BLaER1 treated with 17β-estradiol and CSF1 and Interleukin-3, amounts not matched to agents 10 nM and 100 nM (cell line): Measurements from ENCODE around the gene EWSR1.

ENCODE experiments used
- H3K27ac ChIP-seq, 11 experiments: shearing (Covaris generic); formaldehyde crosslinking; 2 replicates each; pipeline ENCODE4 v1.8.1; 2022
- H3K27me3 ChIP-seq, 11 experiments: shearing (Covaris generic); formaldehyde crosslinking; 2 replicates each; pipeline ENCODE4 v1.8.1; 2022
- H3K36me3 ChIP-seq, 11 experiments: shearing (Covaris generic); formaldehyde crosslinking; 2 replicates each; pipeline ENCODE4 v1.8.1; 2022
- H3K4me1 ChIP-seq, 10 experiments: shearing (Covaris generic); formaldehyde crosslinking; 2 replicates each; pipeline ENCODE4 v1.8.1; 2022
- H3K4me2 ChIP-seq, 11 experiments: shearing (Covaris generic); formaldehyde crosslinking; 2 replicates each; pipeline ENCODE4 v1.8.1; 2022
- H3K4me3 ChIP-seq, 10 experiments: shearing (Covaris generic); formaldehyde crosslinking; 2 replicates each; pipeline ENCODE4 v1.8.1; 2022
- H3K9ac ChIP-seq, 11 experiments: shearing (Covaris generic); formaldehyde crosslinking; 2 replicates each; pipeline ENCODE4 v1.8.1; 2022
- H3K9me3 ChIP-seq, 11 experiments: shearing (Covaris generic); formaldehyde crosslinking; replicated peaks in 1 of 11; 2 replicates each; pipeline ENCODE4 v1.8.1; 2022
- H4K20me1 ChIP-seq, 11 experiments: shearing (Covaris generic); formaldehyde crosslinking; 2 replicates each; pipeline ENCODE4 v1.8.1; 2022
- Cebpa-rat ChIP-seq, 11 experiments: shearing (Covaris generic); IDR thresholded peaks; 2 replicates each; pipeline ENCODE4 v1.8.1; 2022

The EWSR1 gene

DNA sequence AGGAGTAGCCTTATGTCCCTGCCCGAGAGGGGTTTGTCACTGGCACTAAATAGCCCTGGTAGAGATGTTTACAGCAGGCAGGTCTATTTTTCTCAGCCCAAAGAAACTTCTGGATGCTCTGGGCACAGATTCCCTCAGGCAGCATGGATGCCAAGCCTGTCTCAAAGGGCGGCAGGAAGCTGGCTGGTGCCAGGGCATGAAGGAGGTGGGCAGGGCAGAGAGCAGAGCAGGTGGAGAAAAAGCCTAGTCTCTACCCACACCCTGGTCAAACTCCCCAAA, 34.3 kb downstream of the EWSR1 start:
- H4K20me1 ChIP-seq, result peaks cover 35 to 63% (median 61%) of the 10 kb centered on the region in 11 experiments
- H3K4me2 ChIP-seq, result peak overlapping the region; percentile 59 to 99 (median 77); a peak in 21 of 22 replicates
- H3K27me3 ChIP-seq, result peaks cover 0 to 27% (median 23%) of the 10 kb centered on the region in 11 experiments; a peak in 18 of 22 replicates
- peaks cover 38 to 44% (median 40%) of the 10 kb centered on the region in 11 experiments for H3K36me3 ChIP-seq
- TF ChIP-seq Cebpa-rat (IDR thresholded peaks at IDR 0.05), result no peak
- peak overlapping the region in 5 of 11 experiments; percentile 15 to 50 (median 31); a peak in 5 of 22 replicates for H3K9ac ChIP-seq
- no peaks in the 10 kb centered on the region for H3K9me3 ChIP-seq
- peaks cover 44 to 61% (median 49%) of the 10 kb centered on the region in 10 experiments for H3K4me1 ChIP-seq
- no peak overlapping the region for H3K4me3 ChIP-seq
- peak overlapping the region in 6 of 11 experiments; percentile 32 to 63 (median 53); a peak in 10 of 22 replicates for H3K27ac ChIP-seq

DNA sequence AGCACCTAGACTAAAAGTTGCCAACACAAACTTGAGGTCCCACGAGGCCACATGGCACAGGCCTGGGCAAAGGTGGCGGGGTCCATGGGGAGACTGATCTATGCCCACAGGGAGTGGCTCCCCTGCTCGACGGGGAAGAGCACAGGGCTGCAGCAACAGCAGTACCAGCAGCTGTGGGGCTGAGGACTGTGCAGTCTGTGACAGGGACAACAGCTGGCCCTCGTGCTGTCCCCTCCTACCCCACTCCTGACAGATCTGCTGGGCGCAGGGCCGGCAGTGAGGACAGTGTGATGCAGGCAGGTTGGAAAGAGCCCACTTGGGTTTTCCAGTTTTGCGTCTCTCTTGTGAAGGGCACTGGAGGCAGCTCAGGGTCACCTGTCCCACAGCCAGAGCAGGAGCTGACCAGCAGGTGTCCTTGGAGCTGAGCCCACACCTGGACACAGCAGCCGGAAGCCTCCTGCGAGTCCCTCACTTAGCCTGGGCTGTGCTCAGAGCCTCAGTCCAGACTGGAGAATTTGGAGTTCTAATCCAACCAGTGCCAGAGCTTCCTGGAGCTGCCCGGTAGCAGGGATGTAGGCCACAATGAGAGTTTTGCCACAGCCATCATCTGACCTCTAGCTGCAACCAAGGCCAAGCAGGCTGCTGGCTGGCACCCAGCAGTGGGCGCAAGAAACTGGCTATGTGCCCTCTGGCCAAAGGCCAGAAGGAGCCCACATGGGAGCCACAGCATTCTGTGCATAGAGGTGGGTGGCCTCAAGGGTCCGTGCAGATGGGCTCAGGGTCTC, 34.8 kb downstream of the EWSR1 start:
- H3K9me3 ChIP-seq, result no peaks in the 10 kb centered on the region
- H3K4me3 ChIP-seq, result no peak overlapping the region
- H3K4me1 ChIP-seq, result peaks cover 47 to 66% (median 51%) of the 10 kb centered on the region in 10 experiments
- peaks cover 0 to 32% (median 29%) of the 10 kb centered on the region in 11 experiments; a peak in 18 of 22 replicates for H3K27me3 ChIP-seq
- TF ChIP-seq Cebpa-rat (IDR thresholded peaks at IDR 0.05), result no peak
- peak overlapping the region in 10 of 11 experiments; percentile 29 to 63 (median 49); a peak in 20 of 22 replicates for H3K27ac ChIP-seq
- peak overlapping the region; percentile 59 to 99 (median 77) for H3K4me2 ChIP-seq
- H3K9ac ChIP-seq, result peak overlapping the region in 9 of 11 experiments; percentile 8 to 50 (median 31); a peak in 15 of 22 replicates
- peaks cover 30 to 63% (median 57%) of the 10 kb centered on the region in 11 experiments for H4K20me1 ChIP-seq
- peaks cover 33 to 39% (median 35%) of the 10 kb centered on the region in 11 experiments for H3K36me3 ChIP-seq

DNA sequence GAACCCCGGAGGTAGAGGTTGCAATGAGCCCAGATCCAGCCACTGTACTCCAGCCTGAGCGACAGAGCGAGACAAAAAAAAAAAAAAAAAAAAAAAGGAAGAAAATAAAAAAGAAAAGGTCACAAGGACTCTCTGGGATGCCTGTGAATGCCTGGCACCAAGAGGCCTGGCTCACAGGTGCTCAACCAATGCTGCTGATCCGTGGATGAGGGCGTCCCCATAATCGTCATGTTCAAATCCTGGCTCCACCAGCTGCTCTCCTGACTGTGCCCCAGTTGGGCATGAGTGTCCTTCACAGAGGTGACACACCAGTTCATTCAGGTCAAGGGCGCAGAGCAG, 37.7 kb downstream of the EWSR1 start:
- Histone ChIP-seq H3K9me3 (no peaks in the 10 kb centered on the region), H3K4me1 (peaks cover 70 to 95% (median 79%) of the 10 kb centered on the region in 10 experiments), H3K9ac (peak overlapping the region in 8 of 11 experiments; percentile 63 to 96 (median 78); a peak in 10 of 22 replicates), H3K36me3 (peaks cover 3 to 10% (median 6%) of the 10 kb centered on the region in 11 experiments), H3K4me3 (peak overlapping the region in 9 of 10 experiments; percentile 60 to 82 (median 64); a peak in 10 of 20 replicates), H4K20me1 (peaks cover 9 to 59% (median 47%) of the 10 kb centered on the region in 11 experiments; a peak in 21 of 22 replicates), H3K4me2 (peak overlapping the region; percentile 89 to 99 (median 99)), H3K27me3 (peaks cover 0 to 49% (median 44%) of the 10 kb centered on the region in 11 experiments; a peak in 18 of 22 replicates), H3K27ac (peak overlapping the region in 3 of 11 experiments; percentile 51 to 82 (median 80); a peak in 5 of 22 replicates)
- no peak for TF ChIP-seq Cebpa-rat (IDR thresholded peaks at IDR 0.05)

DNA sequence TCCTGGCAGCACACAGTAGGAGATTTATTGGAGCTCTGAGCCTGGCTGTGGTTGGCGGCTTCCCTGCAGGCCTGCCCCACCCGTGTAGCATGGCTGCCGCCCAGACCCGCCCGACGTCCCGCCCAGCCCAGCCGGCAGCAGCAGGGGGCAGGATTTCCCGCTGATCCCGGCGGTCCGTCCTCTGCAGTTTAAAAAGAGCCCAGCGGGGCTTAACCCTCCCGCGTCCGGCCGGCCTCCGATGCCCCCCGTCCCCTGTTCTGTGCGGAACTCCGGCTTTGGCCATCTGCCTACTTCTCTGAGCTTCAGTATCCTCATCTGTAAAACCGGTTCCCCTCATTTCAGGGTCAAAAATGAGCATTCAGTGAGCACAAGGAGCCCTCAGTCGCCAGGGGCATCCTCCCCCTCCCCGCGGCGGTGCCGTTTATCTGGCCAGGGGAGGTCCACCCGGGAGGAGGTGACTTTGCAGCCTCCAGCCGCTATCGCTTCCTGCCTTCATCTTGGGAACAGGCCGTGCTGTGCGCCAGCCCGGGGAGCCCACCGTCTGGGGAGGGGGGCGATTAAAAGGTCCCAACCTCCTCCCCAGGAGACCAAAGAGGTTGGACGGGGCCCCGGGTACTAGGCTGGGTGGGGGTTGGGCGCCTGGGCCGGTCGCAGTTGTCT, 38.2 kb downstream of the EWSR1 start, which contains the start of gene GAS2L1:
Gene GAS2L1 (plus strand): TSS at position 476 of the 660 bp plus-strand sequence. CDS start 1,456 bp downstream, outside the sequence.
- Histone ChIP-seq H3K36me3 (peaks cover 0 to 5% (median under 1%) of the 10 kb centered on the region in 11 experiments; a peak in 9 of 22 replicates), H3K4me2 (peak within 1 kb of the TSS; percentile 89 to 99 (median 99)), H3K9ac (peak within 1 kb of the TSS; percentile 62 to 96 (median 77)), H3K27ac (peak within 1 kb of the TSS; percentile 39 to 96 (median 60); a peak in 21 of 22 replicates), H3K4me3 (peak within 1 kb of the TSS; percentile 60 to 82 (median 65)), H4K20me1 (peaks cover 5 to 58% (median 42%) of the 10 kb centered on the region in 11 experiments; a peak in 21 of 22 replicates), H3K27me3 (peaks cover 0 to 49% (median 44%) of the 10 kb centered on the region in 11 experiments; a peak in 18 of 22 replicates), H3K4me1 (peaks cover 75 to 95% (median 83%) of the 10 kb centered on the region in 10 experiments), H3K9me3 (no peaks in the 10 kb centered on the region)
- TF ChIP-seq Cebpa-rat (IDR thresholded peaks at IDR 0.05), result no peak

DNA sequence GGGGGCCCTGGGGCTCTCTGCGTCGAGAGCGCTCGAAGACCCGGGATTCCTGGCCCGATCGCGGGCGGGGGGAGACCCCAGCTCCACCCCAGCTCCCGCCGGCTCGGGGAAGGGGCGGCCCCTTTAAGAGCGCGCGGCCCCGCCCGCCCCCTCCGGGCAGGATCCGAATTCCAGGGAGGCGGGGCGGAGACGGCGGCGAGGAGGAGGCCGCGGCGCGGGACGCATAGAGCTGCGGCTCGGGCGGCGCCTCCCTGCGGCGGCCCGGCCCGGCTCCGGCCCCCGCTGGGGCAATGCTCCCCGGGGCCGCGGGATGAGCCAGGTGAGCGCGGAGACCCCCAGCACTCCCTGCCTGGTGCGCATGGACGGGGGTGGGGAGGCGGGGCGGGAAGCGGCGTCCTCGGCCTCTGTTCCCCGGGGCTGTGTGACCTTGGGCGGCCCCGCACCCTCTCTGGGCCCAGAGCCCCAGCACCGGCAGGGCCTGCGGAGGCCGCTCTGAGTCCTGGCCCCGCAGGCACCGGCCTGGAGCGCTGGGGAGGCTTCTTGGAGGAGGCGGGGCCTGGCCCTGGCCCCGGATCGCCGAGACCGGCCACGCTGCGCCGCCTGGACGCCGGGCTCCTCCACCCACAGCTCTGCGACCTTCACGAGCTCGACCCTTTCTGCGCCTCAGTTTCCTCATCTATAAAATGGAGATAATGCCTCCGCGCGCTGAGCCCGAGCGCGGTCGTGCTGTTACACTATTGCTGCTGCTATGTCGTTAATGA, 38.9 kb downstream of the EWSR1 start:
- Histone ChIP-seq H3K36me3 (no peaks in the 10 kb centered on the region), H3K4me3 (peak overlapping the region; percentile 60 to 82 (median 65)), H3K9ac (peak overlapping the region; percentile 62 to 96 (median 77)), H4K20me1 (peaks cover 8 to 58% (median 42%) of the 10 kb centered on the region in 11 experiments; a peak in 19 of 22 replicates), H3K27ac (peak overlapping the region; percentile 39 to 96 (median 60); a peak in 21 of 22 replicates), H3K9me3 (no peaks in the 10 kb centered on the region), H3K4me1 (peaks cover 77 to 95% (median 87%) of the 10 kb centered on the region in 10 experiments), H3K4me2 (peak overlapping the region; percentile 89 to 99 (median 99)), H3K27me3 (peaks cover 0 to 56% (median 48%) of the 10 kb centered on the region in 11 experiments; a peak in 18 of 22 replicates)
- no peak for TF ChIP-seq Cebpa-rat (IDR thresholded peaks at IDR 0.05)

DNA sequence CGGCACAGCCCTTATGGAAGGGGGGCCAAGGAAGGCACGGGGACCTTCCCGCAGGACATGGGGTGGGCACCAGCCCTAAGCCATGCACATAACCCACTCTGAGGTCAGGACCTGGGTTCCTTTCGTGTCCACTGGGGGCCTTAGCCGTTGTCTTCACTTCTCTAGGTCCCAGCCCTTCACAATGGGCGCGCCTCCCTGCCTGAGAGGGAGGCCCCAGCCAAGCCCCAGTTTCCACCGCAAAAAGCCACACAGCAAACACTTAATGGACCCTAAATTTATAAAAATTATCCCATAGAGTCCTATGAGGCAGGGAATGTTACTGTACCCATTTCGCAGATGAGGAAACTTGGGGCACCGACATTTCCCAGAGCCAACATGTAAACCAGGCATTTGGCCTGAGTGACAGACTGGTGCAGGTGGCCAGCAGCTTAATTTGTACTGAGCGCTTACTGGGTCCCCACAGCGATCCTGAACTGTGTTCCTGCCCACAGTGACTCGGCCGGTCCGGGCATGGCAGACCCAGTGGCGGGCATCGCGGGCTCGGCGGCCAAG, 39.6 kb downstream of the EWSR1 start:
- H4K20me1 ChIP-seq, result peaks cover 7 to 58% (median 36%) of the 10 kb centered on the region in 11 experiments; a peak in 19 of 22 replicates
- H3K36me3 ChIP-seq, result no peaks in the 10 kb centered on the region
- peaks cover 71 to 94% (median 85%) of the 10 kb centered on the region in 10 experiments for H3K4me1 ChIP-seq
- no peaks in the 10 kb centered on the region for H3K9me3 ChIP-seq
- H3K9ac ChIP-seq, result peak overlapping the region in 4 of 11 experiments; percentile 78 to 96 (median 85); a peak in 7 of 22 replicates
- peak overlapping the region in 6 of 10 experiments; percentile 61 to 82 (median 68); a peak in 10 of 20 replicates for H3K4me3 ChIP-seq
- TF ChIP-seq Cebpa-rat (IDR thresholded peaks at IDR 0.05), result no peak
- H3K27me3 ChIP-seq, result peaks cover 3 to 62% (median 54%) of the 10 kb centered on the region in 11 experiments; a peak in 19 of 22 replicates
- peak overlapping the region; percentile 60 to 99 (median 99); a peak in 21 of 22 replicates for H3K4me2 ChIP-seq
- peak overlapping the region in 1 of 11 experiments; percentile 86; a peak in 1 of 22 replicates for H3K27ac ChIP-seq

DNA sequence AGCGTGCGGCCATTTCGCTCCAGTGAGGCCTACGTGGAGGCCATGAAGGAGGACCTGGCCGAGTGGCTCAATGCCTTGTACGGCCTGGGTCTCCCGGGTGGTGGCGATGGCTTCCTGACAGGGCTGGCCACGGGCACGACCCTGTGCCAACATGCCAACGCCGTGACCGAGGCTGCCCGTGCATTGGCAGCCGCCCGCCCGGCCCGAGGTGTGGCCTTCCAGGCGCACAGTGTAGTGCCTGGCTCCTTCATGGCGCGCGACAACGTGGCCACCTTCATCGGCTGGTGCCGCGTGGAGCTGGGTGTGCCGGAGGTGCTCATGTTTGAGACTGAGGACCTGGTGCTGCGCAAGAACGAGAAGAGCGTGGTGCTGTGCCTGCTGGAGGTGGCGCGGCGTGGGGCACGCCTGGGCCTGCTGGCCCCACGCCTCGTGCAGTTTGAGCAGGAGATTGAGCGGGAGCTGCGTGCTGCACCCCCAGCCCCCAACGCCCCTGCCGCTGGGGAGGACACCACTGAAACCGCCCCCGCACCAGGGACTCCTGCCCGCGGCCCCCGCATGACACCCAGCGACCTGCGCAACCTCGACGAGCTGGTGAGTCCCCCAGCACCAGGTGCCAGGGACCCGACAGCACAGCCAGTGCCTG, 40.2 kb downstream of the EWSR1 start:
- Histone ChIP-seq H3K4me2 (peak overlapping the region; percentile 60 to 99 (median 89)), H3K9me3 (no peaks in the 10 kb centered on the region), H3K4me3 (peak overlapping the region in 3 of 10 experiments; percentile 26 to 82 (median 31); a peak in 5 of 20 replicates), H3K9ac (peak overlapping the region in 3 of 11 experiments; percentile 5 to 55 (median 38); a peak in 2 of 22 replicates), H3K27ac (no peak overlapping the region), H3K27me3 (peaks cover 8 to 68% (median 60%) of the 10 kb centered on the region in 11 experiments), H3K36me3 (no peaks in the 10 kb centered on the region), H4K20me1 (peaks cover 7 to 58% (median 30%) of the 10 kb centered on the region in 11 experiments; a peak in 19 of 22 replicates), H3K4me1 (peaks cover 65 to 88% (median 79%) of the 10 kb centered on the region in 10 experiments)
- no peak for TF ChIP-seq Cebpa-rat (IDR thresholded peaks at IDR 0.05)
